Testis (tissue), 2 donors: Measurements from ENCODE around the gene SMG1.
"Not testable (repeated sequence)": the region's sequence is repeated elsewhere in the genome, so short reads cannot be mapped to it uniquely, and the experiment has no call there.

Experiments
- POLR2A ChIP-seq: fragments of 450-650 bp; IDR thresholded peaks from one replicate; pipeline ENCODE4 v1.6.1; 2017; ENCODE audit warnings: antibody characterized with exemption, mild to moderate bottlenecking, moderate library complexity
- TF ChIP-seq, protein P1 (sequence below), 3 experiments: fragments of 450-650 bp in 2 of 3; fragments of 200-600 bp in 1 of 3; sonication (generic) in 1 of 3; IDR thresholded peaks; one replicate each; pipeline ENCODE4 v1.5.1; 2016 to 2019; ENCODE audit warnings: antibody characterized with exemption in 3 of 3, mild to moderate bottlenecking in 2 of 3, moderate library complexity in 1 of 3

DNA sequence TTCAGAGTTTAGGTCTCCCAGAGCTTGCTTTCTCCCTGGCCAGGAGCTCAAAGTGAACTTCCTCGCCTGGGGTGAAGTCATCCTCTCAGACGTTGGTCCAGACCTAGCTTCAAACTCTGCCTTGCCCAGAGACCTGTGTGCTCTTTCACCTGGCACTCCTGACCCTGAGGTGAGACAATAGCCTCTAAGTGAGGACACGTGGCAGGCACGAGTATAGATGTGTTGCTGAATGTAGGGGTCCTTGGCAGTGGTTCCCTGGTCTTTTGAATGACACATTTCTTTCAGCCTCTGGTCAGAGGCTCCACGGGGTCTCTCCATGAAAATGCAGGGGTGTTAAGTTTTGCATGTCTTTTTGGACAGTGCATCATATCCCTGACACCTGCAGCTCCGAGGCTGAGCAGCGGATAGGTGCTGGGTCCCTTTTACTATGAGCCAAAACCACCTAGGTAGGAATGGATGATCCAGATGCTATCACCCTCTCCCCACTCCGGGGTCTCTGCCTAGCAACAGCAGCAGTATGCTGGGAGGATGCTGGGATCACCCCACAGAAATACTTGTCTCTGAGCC is 145.7 kb downstream of the SMG1 start:
- TF ChIP-seq, protein P1, sequence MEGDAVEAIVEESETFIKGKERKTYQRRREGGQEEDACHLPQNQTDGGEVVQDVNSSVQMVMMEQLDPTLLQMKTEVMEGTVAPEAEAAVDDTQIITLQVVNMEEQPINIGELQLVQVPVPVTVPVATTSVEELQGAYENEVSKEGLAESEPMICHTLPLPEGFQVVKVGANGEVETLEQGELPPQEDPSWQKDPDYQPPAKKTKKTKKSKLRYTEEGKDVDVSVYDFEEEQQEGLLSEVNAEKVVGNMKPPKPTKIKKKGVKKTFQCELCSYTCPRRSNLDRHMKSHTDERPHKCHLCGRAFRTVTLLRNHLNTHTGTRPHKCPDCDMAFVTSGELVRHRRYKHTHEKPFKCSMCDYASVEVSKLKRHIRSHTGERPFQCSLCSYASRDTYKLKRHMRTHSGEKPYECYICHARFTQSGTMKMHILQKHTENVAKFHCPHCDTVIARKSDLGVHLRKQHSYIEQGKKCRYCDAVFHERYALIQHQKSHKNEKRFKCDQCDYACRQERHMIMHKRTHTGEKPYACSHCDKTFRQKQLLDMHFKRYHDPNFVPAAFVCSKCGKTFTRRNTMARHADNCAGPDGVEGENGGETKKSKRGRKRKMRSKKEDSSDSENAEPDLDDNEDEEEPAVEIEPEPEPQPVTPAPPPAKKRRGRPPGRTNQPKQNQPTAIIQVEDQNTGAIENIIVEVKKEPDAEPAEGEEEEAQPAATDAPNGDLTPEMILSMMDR (IDR thresholded peaks at IDR 0.05), result not testable (repeated sequence)
- TF ChIP-seq POLR2A, result not testable (repeated sequence)
